NCI-H146 (cell line): Measurements from ENCODE around the gene ATG5.
A peak's percentile ranks its signal among the peaks of the same experiment; 100 is the strongest.

Experiments used
- DNase-seq: peaks from one replicate; lab custom pipeline; 2025; lab: John Stamatoyannopoulos, UW

The ATG5 gene

DNA sequence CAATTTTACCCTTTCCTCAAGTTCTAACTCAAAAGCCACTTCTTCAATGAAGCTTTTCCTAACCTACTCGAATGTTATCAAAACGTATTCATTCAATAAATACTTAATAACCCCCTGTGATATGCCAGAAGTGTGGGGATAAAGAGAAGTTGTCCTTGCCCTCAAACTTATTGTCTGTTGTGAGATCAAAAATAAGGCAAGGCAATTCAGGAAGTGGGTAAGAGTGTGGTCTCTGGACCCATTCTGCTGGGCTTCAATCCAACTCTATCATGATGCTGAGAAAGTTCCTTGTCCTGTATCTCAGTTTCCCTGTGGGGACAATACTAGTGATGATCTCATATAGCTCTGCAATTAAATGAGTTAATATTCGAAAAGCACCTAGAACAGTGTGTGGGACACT lies 146.7 kb downstream of the ATG5 start:
- no peak for DNase-seq

DNA sequence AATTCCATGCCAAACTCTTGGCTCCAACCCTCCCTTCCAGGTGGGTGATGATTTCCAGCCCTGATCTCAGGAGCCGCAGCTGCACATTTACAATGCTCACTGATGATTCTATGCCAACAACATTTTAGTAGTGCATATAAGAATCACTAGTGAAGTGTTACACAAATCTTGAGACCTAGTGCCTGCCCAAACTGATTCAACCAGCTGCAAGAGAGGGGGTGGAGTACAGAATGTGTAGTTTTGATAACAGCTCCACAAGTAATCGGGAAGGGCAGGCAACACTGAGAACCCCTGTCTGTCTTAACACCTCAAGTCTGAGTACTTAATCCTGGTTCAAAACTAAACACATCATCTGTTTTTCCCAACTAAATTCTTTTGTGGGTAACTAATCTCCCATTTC lies 147.8 kb downstream of the ATG5 start:
- DNase-seq, result no peak

DNA sequence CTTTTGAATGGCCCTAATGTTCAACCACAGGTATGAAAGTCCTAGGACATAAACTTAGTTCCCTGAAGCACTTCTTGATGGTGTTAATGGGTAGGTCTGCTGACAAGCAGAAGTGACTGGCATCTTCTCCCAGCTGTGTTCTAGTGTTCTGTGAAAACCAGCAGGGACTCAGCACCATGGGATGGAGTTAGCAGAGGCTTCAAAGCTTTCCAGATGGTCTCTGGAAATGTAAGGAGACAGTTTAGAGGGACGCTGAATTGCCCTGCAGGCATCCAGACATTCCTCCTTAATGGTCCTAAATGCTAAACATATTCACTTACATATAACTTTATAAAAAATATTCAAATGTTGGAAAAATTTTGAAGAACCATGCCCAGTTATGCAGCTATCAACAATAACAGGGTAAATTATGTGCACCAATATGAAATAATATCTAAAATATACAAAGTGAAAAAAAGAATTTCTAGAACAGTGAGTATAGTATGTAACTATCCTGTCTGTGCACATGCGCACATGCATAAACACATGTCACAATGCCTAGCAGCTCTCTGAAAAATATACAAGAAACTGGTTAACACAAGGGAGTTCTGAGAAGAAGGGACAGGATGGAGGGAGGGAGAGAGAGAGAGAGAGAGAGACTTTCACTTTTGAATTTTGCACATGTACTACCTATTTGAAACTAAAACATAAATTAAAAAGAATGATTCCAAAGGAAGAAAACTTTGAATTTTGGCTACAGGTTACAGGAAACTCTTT lies 152.3 kb downstream of the ATG5 start:
- DNase-seq, result no peak

DNA sequence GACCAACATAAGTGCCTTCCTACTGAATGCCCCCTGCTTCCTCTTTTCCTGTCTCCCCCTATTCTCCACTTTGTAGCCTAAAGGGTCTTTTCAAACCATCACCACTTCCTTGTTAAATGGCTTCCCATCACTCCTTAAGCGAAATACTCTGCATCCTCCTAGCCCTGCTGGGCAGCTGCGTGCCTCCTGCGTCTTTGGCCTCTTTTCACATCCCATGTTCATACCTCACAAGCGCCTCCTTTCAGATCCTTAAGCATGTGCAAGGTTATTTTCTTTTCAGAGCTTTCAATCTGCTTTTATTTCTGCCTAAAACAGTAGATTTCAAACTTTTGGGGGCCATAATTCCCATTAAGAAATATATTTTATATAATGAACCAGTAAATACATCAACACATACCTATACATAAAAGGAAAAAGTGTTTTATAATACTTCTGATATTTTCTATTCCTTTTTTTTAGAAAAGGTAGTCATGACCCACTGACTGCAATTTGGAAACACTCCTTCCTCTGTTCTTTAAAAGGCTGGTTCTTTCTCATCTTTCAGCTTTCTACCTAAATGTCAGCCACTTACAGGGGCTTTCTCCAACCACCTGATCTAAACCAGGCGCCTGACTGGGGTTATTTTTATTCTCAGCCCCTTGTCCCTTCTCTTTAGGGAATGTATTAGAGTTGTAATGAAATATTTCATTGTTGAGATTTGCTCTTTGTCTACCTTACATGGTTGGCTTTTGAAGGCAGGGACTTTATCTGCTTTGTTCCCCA lies 155.3 kb downstream of the ATG5 start:
- no peak for DNase-seq

DNA sequence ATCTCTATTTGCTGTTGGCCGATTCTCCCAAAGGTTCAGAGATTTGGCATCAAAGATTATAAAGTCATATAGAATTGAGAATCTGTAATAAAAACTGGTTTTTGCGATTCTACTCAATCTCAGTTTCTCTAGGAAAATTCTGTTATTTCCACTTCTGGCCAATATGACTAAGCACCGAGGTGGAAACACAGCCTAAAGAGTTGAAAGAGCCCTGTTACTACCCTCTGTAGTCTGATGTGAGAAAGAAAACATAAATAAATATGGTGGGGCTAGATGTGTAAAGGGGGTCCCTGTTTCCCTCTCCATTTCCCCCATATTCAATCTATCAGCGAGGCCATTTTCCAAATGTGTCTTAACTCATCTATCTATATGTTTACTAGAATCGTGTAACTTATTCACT lies 156.0 kb downstream of the ATG5 start:
- DNase-seq, result no peak

DNA sequence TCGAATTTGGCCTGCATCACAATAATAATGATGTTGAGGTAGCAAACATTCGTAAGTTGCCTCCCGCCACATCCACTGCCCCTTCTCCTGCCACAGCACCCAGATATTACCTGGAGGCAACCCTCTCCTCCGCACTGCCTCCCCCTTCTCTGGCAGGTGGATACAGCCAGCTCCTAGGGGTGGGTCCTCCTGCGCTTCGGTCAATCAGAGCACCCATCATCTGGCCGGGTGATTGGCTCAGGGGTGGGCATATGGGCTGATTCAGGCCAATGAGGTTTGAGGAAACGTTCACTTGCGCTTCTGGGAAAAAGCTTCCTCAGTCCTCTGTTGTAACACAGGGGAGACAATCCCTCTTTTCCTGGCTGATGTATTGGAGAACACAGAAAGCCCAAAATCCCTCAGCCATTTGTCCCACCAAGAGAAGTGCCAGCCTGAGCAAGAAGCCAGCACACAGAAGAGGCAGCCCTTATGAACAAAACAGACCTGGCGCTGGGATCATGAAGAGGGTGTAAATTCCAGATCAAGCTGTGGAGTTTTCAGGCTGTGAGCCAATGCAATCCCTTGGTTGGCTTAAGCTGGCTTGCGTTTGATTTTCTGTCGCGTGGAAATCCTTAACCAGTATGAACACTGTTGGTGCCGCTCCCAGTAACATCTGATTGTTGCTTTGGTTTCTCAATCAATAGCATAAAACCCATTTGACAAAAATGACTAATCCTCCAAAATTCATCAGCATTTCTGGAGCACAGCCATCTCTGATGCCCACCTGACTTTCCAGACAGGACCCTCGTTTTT lies 157.3 kb downstream of the ATG5 start:
- DNase-seq, result peak; percentile 20

DNA sequence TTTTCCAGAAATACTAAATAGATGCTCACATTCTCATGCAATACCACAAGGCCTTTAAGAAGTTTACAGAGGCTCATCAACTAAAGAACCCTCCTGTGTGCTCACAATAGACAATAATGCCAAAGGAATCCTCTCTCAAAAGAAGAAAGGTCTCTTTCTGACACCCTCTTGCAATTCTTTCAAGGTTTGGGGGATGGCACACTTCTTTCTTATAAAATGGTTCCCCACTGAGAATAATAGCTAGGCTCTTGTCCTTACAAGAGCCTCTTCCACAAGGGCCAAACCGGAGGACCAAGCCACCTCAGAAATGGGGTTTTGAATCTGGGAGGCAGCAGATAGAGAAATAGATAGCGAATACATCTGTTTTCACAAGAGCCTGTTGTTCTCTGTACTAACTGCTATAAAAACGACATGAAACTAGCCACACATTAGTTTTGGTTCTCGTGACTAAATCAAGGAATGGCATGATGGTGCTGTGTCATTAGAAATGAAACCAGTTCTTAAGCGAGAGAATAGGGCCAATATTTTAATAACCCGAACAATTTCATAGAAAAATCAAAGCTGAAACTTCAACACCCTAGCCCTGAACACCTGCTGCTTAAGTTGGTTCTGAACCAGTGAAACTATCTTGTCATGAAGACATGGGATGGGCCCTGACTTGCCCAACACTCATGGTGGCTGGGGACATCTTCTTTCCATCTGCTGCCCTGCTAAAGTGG lies 158.3 kb downstream of the ATG5 start:
- no peak for DNase-seq

DNA sequence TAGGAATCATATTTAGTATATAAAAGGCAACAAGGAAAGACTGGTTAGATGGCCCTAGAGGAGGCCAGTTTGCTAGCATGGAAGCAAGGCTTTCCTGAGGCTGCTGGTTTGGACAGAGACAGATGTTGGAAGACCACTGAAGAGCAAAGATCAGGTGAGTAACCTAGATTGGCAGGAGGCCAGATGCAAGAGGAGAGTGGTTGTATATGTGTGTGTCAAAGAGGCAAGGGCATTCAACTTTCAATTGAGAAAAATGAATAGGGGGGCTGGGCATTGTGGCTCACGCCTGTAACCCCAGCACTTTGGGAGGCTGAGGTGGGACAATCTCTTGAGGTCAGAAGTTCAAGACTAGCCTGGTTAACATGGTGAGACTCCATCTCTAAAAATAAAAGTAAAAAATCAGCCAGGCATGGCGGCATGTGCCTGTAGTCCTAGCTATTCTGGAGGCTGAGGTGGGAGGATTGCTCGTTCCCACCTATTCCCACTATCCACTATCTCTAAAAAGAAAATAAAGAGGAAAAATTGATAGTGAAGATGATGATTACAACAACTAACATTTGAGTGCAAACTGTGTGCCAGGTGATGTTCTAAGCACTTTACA lies 159.6 kb downstream of the ATG5 start:
- DNase-seq, result no peak

DNA sequence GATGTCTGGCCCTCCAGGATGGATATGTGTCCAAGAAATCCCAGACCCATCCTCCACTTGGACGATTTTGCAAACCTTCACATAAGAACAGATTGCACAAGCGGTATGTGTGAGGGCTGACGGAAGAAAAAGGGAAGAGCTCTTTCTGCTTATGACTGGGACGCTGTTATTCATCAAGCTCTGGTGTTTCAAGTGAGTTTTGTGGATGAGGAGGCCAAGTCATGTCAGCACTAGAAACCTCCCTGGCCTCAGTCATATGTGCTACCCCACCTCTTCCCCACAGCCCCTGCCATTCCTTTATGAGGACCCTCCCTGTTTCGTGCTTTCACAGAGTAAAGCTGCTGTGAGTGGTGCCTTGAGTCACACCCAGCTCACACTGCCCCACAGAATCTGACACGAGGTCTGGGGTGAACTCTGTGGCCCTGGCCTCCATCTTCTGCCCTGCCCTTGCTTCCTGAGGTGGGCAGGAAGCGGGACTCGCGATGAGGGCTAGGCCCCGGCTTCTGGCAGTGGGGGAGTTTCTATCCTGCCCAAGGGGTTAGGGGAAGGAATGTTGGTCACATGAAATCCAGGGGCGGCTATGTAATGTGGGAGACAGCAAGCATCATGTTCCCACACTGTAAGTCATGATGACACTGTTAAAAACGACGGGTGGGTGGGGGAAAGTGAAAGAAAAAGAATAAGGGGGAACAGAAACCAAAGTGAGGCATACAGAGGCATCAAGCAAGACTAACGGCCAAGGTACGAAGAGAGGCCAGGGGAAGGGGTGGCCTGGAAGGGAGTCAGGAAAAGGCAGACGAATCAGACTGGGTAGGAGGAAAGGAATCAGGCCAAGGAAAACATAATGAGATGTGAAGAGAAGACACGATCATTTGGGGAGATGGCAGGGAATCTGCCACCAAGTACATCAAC lies 161.3 kb downstream of the ATG5 start:
- DNase-seq, result no peak

DNA sequence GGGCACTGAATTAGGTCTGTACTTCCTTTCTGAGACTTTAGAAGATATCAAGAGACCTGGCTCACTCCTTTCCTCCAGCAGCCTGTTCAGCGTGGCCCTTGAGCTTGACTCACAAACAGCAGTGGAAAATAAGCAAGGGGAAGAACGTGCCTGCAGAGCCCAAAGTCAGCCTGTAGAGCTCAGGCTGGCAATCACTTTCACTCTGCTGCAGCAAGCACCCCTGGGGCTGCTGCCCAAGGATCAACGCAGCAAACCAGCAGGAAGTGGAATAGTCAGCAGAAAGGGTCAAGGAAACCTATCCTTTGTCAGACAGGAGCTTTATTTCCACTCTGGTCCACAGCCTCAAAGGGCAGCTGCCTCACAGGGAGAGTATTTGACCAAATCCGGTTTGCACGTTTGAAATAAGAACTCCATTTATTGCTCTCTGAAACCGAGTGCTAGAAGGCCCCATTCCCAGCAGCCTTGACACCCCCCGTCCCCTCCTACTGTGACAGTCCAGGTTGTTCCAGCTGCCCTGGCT lies 162.1 kb downstream of the ATG5 start:
- DNase-seq, result peak; percentile 11

DNA sequence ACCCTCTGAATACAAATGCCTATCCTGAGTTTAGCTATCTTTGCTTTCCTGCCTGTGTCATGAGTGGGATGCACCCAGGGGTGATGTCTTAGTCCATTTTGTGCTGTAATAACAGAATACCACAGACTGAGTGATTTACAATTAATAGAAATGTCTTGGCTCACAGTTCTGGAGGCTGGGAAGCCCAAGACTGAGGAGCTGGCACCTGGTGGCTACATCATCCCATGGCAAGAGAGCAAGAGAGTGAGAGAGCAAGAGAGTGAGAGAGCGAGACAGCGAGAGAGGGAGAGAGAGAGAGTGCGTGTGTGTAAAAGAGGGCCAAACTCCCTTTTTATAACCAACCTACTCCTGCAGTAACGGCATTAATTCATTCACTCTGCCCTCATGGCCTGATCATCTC lies 162.6 kb downstream of the ATG5 start:
- DNase-seq, result no peak

DNA sequence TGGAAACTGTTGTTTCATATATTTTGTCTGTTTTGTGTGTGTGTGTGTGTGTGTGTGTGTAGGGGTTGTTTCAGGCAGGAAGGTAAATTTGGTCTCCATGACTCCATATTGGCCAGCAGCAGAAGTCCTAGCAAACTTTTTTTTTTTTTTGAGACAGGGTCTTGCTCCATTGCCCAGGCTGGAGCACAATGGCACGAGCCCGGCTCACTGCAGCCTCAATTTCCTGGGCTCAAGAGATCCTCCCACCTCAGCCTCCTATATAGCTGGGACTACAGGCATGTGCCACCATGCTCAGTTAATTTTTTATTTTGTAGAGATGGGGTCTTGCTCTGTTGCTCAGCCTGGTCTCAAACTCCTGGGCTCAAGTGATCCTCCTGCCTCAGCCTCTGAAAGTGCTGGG lies 163.7 kb downstream of the ATG5 start:
- no peak for DNase-seq

DNA sequence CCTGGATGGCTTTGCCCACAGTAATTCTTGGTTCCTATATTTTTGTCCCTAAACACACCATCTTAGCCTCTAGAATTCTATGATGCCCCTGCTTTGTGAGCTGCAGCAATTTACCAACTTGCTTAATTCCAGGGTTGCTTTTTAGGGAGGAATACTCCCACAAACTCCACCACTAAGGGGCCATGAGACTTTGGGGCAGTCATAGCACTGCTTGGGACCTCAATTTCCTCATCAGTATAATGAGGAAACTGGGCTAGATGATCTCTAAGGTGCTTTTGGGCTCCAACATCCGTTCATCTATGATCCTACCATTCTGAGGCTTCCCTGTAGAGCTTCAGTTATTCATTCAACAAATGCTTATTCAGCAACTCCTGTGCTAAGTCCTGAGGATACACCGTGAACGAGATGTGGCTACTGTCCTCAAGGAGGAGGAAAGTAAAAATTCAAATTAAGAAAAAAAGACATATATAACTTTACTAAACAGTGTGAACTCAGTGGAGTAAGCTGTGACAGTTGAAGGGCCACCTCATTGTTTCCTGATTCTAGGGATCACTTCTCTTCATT lies 164.2 kb downstream of the ATG5 start:
- no peak for DNase-seq

DNA sequence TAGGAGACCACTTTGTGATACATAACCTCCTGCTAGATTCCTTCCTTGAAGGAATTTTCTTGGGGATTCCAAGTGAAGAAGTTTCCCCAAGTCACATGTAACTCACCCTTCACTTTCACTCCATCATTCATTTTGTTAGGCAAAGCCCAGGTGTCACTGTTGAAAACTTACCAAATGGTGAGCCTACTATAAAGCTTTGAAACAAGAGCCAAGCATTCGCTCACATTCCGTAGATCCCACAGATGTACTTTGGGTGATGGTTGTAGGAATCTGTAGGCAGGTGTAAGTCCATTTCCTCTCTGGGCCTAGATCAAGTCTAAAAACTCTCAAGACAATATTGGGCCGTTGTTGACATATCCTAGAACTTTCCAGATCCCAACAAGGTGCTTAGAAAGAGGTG lies 165.4 kb downstream of the ATG5 start:
- no peak for DNase-seq

DNA sequence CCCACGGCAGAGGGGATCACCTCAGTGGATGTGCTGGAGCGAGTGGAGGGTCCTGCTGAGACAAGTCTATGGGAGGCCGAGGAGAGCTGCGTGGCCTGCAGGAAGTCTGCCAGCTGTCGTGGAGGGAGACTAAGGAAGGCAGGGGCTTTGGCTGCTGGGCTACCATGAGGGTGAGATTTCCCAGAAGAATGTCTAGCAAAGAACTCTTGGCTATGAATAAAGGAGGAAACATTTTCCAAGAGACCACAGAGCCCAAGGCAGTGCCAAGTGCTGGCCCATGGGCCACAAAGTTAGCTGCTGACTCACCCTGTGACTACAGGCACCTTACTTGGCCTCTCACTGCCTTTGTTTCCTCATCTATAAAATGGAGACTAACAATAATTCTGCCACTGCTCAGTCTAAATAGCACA lies 166.0 kb downstream of the ATG5 start:
- DNase-seq, result no peak

DNA sequence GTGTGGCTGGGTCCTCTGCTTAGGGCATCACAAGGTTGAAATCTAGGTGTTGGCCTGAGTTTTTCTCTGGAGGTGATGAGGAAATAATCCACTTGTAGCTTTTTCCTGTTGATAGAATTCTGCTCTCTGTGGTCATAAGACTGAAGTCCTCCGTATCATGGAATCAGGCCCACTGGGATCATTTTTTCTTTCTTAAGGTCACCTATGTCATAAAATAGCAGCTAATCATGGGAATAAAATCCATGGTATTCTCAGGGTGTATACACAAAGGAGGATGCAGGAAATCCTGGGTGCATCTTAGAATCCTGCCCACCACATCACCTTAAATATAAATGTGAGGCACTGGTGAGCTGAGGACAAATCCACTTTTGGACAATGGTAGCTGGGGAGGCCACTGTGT lies 166.7 kb downstream of the ATG5 start:
- no peak for DNase-seq

DNA sequence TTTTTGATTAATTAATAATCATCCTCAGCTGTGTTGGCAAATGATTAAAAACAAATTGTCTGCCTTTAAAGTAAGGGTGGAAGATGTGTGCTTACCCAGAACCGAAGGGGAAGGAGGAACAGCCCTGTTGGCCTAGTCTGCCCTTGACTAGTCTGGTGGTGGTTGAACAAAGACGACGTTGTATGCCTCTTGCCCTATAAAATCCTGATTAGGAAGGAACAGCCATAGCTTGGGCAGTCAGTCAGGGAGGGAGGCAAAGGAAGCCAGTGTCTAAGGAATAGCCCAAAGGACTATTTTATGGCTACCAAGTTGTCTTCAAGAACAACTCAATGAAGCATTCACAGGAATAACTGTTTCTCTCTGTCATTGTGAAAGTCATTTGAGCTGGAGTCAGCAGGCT lies 168.7 kb downstream of the ATG5 start:
- no peak for DNase-seq

DNA sequence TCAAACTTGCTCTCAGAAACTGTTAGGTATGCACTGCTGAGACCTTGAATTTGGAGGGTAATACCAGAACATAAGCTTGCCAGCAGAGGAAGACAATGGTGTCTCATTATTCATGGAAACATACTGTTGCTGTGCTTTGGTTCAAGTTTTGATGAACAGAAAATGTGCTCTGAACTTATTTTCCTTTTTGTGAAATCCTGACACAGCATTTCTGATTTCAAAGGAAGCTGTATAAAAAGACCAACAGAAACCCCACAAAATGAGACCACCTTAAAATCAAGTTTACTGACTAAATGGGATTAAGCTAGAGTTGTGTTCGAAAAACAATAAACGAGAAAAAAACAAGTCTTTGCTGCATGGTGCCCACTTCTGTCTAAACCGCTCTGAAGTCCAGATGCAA lies 169.1 kb downstream of the ATG5 start:
- no peak for DNase-seq

DNA sequence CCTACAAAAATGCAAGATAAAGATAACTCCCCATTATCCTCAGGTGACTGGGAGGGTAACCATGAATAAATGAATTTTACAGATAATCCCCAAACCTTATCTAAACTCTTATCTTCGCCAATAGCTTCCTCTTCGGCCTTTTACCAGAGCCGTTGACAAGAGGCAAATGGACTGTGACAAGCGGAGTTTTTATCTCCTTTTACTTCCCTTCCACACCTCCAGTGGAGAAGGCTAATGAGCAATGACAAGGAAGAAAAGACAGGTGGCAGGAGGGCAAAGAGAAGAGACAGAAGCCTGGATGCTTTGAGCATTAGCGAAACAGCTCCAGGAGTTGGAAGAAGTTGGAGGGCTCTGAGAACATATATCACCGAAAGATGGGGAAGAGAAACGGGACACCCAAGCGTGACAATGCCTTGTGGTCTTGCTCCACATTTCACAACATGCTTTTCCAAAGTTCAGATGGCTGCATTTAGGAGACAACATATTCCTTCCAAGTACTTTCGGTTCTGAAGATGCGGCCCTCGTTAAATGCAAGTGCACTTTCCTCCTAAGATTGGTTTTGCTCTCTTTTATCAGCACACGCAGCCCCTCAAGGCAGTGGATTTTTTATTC lies 170.2 kb downstream of the ATG5 start:
- DNase-seq, result no peak

DNA sequence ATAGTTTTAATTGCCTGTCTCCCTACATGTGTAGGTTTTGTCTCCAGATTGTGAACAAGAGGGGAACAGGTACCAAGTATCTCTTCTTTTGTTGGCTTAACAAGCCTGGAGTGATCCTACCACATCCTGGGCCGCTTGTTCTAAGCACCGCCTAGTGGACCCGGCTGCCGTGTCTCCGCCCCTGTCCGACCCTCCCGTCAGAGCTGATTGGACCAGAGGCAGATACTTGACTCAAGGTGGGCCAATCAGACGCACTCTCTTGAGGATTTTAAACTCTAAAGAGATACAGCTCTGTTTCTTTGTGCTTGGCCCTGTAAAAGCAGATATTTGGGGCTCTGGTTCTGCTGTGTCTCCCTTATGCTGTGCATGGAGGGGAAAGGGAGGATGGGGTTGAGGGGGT lies 171.2 kb downstream of the ATG5 start:
- DNase-seq, result no peak
